ENCODE data around the gene SELENOF. TPM values are rescaled to one million over a fixed set of nuclear protein-coding genes. Genes with fewer than 3 reads are reported as not detected.

Gene SELENOF
- total and polyA plus RNA-seq, 2 of the 4 experiments (the other 2 are of a cell fraction), result 60.0 to 153 TPM

DNA sequence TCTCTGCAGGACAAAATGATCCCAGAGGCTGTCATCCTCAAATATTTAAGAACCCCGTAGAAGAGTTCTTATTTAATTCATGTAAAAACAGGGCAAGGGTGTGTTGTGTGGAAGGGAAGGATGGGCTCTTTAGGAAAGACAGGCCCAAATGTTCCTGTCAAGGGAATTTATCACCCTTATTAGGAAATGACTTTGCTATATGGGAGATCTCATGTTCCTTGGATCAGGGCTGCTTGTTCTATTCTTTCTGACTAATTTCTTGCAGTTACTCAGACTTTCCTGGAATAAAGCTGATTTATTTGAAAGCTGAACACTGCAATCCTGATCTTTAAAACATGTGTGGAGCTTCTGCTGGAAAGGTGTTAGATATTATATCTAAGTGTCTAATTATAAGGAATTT lies 72.8 kb downstream of the SELENOF start:
- H3K4me3 ChIP-seq (ENCODE audit: insufficient read depth, low read depth, low read length), result no peak overlapping the region
- BruUV-seq (replicated peaks), result no TSS peak
- no peak overlapping the region for H2BK20ac ChIP-seq (ENCODE audit: low read depth, low read length)
- no peak overlapping the region for H2BK15ac ChIP-seq (ENCODE audit: low read depth, low read length)
- H3K79me1 ChIP-seq (ENCODE audit: low read depth in 1 of 2, low read length in 2 of 2), result no peaks in the 10 kb centered on the region
- intact Hi-C loops (cut with micrococcal nuclease) (no loop called here), in situ Hi-C loops (cut with MboI; ENCODE audit: low sequenced_read_pairs) (no loop called here), dilution Hi-C loops (cut with HindIII; ENCODE audit: low sequenced_read_pairs, unreplicated experiment) (no loop called here)
- TF ChIP-seq MXI1 (IDR thresholded peaks at IDR 0.05; ENCODE audit: borderline replicate concordance, low read depth, low read length), result no peak
- TF ChIP-seq RFX5 (IDR thresholded peaks at IDR 0.05; ENCODE audit: low read depth, low read length), result no peak
- DNase-seq (no peak), ATAC-seq (ENCODE audit: low read depth) (no peak)
- no peaks in the 10 kb centered on the region for H3K27me3 ChIP-seq (ENCODE audit: control insufficient read depth, insufficient read depth, low read length)
- no peak overlapping the region for H2BK5ac ChIP-seq (ENCODE audit: low read depth, low read length, poor library complexity, severe bottlenecking)
- no peak overlapping the region for H3K9ac ChIP-seq (ENCODE audit: low read depth, low read length)
- H4K8ac ChIP-seq (ENCODE audit: low read depth in 2 of 2, low read length in 2 of 2), result no peak overlapping the region
- H3K14ac ChIP-seq (replicated peaks; ENCODE audit: low read depth, low read length), result no peak overlapping the region
- POLR2A ChIA-PET (ENCODE audit: unreplicated experiment), result no interaction called here
- no peak overlapping the region for H3K18ac ChIP-seq (ENCODE audit: low read depth, low read length)
- H3K27ac ChIP-seq (ENCODE audit: insufficient read depth, low read length), result no peak overlapping the region
- no peak overlapping the region for H3K23ac ChIP-seq (ENCODE audit: low read depth, low read length)
- H3K4ac ChIP-seq (ENCODE audit: low read depth, low read length), result no peak overlapping the region
- no peaks in the 10 kb centered on the region for H3K36me3 ChIP-seq (ENCODE audit: control insufficient read depth, insufficient read depth, low read length)
- H3K4me2 ChIP-seq (ENCODE audit: low read depth, low read length), result no peak overlapping the region
- H2BK120ac ChIP-seq (ENCODE audit: low read depth, low read length), result no peak overlapping the region
- no peaks in the 10 kb centered on the region for H4K20me1 ChIP-seq (ENCODE audit: insufficient read depth, low read length)
- H3K9me3 ChIP-seq (ENCODE audit: control insufficient read depth, insufficient read depth, low read length), result no peaks in the 10 kb centered on the region
- H4K91ac ChIP-seq (ENCODE audit: insufficient read depth, low read depth, low read length), result no peak overlapping the region
- H3K56ac ChIP-seq (ENCODE audit: extremely low read depth, insufficient read depth, low read length), result no peak overlapping the region
- no CpG with 5 or more reads among the region's 1 CpG for WGBS, 2 experiments (ENCODE audit: extremely low coverage in 2 of 2, insufficient read length in 1 of 2)
- no peak overlapping the region for H2AK9ac ChIP-seq (replicated peaks; ENCODE audit: low read depth, low read length, poor library complexity)
- no peaks in the 10 kb centered on the region for H3K4me1 ChIP-seq (ENCODE audit: control insufficient read depth, insufficient read depth, low read length)
- H4K5ac ChIP-seq (ENCODE audit: low read depth, low read length), result no peak overlapping the region
- no peaks in the 10 kb centered on the region for H3K9me1 ChIP-seq (ENCODE audit: insufficient read depth, low read length)
- no peak overlapping the region for H2AK5ac ChIP-seq (ENCODE audit: low read depth, low read length)
- CTCF ChIA-PET, result no interaction called here
- H2AFZ ChIP-seq (replicated peaks; ENCODE audit: low read length, poor library complexity), result no peak overlapping the region

All from IMR-90 (cell line).